Fibroblast of lung (primary cell): Measurements from ENCODE around the gene SLC35E1.

Experiments
- CTCF ChIP-seq, 2 donors: IDR thresholded peaks in 1 of 2; conservative IDR thresholded peaks in 1 of 2; 1 replicate in 1 of 2; 2 replicates in 1 of 2; pipeline ENCODE4 v1.5.1; 2011 to 2012; ENCODE audit warnings: low read length in 2 of 2, control low read depth in 1 of 2, inconsistent platforms in 1 of 2, low read depth in 1 of 2, mild to moderate bottlenecking in 1 of 2
- EZH2 ChIP-seq: IDR thresholded peaks from 2 replicates; pipeline ENCODE4 v1.5.1; 2012; ENCODE audit warnings: low read length, control low read depth, mild to moderate bottlenecking; ENCODE audit errors: missing control alignments

GRCh38 chr19:16561382-16561781 is 10.8 kb downstream of the SLC35E1 start:
- TF ChIP-seq CTCF (conservative IDR thresholded peaks at IDR 0.05 in 1 of 2, IDR thresholded peaks at IDR 0.05 in 1 of 2; ENCODE audit: low read depth in 1 of 2, low read length in 2 of 2) (no peak), EZH2 (no peak)
